GM12878 (cell line): ENCODE results near the gene ADCYAP1R1. TPM values are rescaled to one million over a fixed set of nuclear protein-coding genes. Genes with fewer than 3 reads are reported as not detected.

Experiments used
- ATAC-seq: fragments of 200-7000 bp; cut with Tn5 transposase; 3 replicates; pipeline ENCODE4 v1.9.1; 2020; ENCODE audit warnings: mild to moderate bottlenecking, moderate library complexity
- BruUV-seq: library from RNA; stranded (reverse); fragments of 400-500 nt; replicated peaks from 2 replicates; lab custom pipeline; 2021; lab: Mats Ljungman, UMichigan
- CTCF ChIA-PET: fragments of 300-600 bp; sonication (Branson Sonifier 250); formaldehyde crosslinking; extraction: SDS; loops from one replicate; lab custom pipeline; 2021; ENCODE audit warnings: inconsistent platforms; lab: Yijun Ruan, JAX
- POLR2A ChIA-PET: fragments of 350-600 bp; formaldehyde crosslinking; extraction: SDS; loops from one replicate; lab custom pipeline; 2021; ENCODE audit warnings: inconsistent platforms; lab: Charles Lee
- RAD21 ChIA-PET: fragments of 300-600 bp; sonication (Branson Sonifier 250); formaldehyde crosslinking; loops from one replicate; lab custom pipeline; 2023; ENCODE audit warnings: antibody characterized with exemption; ENCODE audit not compliant: unreplicated experiment; lab: Charles Lee
- SMC1A ChIA-PET: fragments of 300-600 bp; sonication (Branson Sonifier 250); formaldehyde crosslinking; loops from one replicate; lab custom pipeline; 2023; ENCODE audit not compliant: unreplicated experiment, uncharacterized antibody; lab: Charles Lee
- DNase-seq: peaks from one replicate; pipeline ENCODE4 v3.0.0-alpha.2; 2011; ENCODE audit warnings: low read depth, low spot score
- FAIRE-seq: peaks from 3 replicates; lab custom pipeline; 2011; peaks lifted over from hg19 to GRCh38; lab: Jason Lieb, UNC
- H2AFZ ChIP-seq: 2 replicates; pipeline ENCODE4 v1.6.0; 2011; ENCODE audit warnings: low read depth, low read length, control low read depth; ENCODE audit not compliant: control insufficient read depth
- H3K27ac ChIP-seq: 2 replicates; pipeline ENCODE4 v1.5.1; 2011; ENCODE audit warnings: control low read depth; ENCODE audit not compliant: control insufficient read depth, insufficient read depth
- H3K27me3 ChIP-seq, 2 experiments: replicated peaks in 1 of 2; 2 replicates each; pipeline versions ENCODE4 v1.6.0 to v1.6.1; 2011; ENCODE audit warnings: low read length in 1 of 2; ENCODE audit not compliant: control insufficient read depth in 2 of 2, insufficient read depth in 2 of 2
- H3K36me3 ChIP-seq, 2 experiments: 2 replicates each; pipeline ENCODE4 v1.5.1; 2011; ENCODE audit warnings: low read length in 1 of 2; ENCODE audit not compliant: control insufficient read depth in 2 of 2, insufficient read depth in 2 of 2
- H3K4me1 ChIP-seq: 2 replicates; pipeline ENCODE4 v1.6.1; 2011; ENCODE audit warnings: mild to moderate bottlenecking, low read length, moderate library complexity, mixed read lengths; ENCODE audit not compliant: control insufficient read depth, insufficient read depth
- H3K4me2 ChIP-seq: 2 replicates; pipeline ENCODE4 v1.6.0; 2011; ENCODE audit warnings: control low read depth; ENCODE audit not compliant: control insufficient read depth, insufficient read depth
- H3K4me3 ChIP-seq: fragments of 200-600 bp; sonication (generic); 2 replicates; pipeline ENCODE4 v1.5.1; 2016
- H3K79me2 ChIP-seq: 2 replicates; pipeline ENCODE4 v1.6.0; 2011; ENCODE audit warnings: low read length; ENCODE audit not compliant: control insufficient read depth, insufficient read depth
- H3K9ac ChIP-seq: 2 replicates; pipeline ENCODE4 v1.8.0; 2011; ENCODE audit warnings: low read length, control low read depth, mixed read lengths; ENCODE audit not compliant: control insufficient read depth, insufficient read depth
- H3K9me3 ChIP-seq: replicated peaks from 3 replicates; pipeline ENCODE4 v1.5.1; 2011; ENCODE audit warnings: mild to moderate bottlenecking, low read length; ENCODE audit not compliant: control insufficient read depth, insufficient read depth
- H4K20me1 ChIP-seq: 2 replicates; pipeline ENCODE4 v1.6.0; 2011; ENCODE audit not compliant: control insufficient read depth, insufficient read depth
- GATAD2B ChIP-seq: fragments of 450-650 bp; conservative IDR thresholded peaks from 2 replicates; pipeline ENCODE4 v1.6.1; 2017; ENCODE audit warnings: low read depth, mild to moderate bottlenecking, moderate library complexity
- HDAC2 ChIP-seq: fragments of 200-600 bp; sonication (generic); IDR thresholded peaks from 2 replicates; pipeline ENCODE4 v1.6.1; 2017
- POU2F2 ChIP-seq: IDR thresholded peaks from 3 replicates; pipeline ENCODE4 v1.6.1; 2011; ENCODE audit warnings: low read depth, mild to moderate bottlenecking, low read length, borderline replicate concordance
- RFX5 ChIP-seq: IDR thresholded peaks from 2 replicates; pipeline ENCODE4 v1.6.1; 2011; ENCODE audit warnings: low read depth, low read length, improper control_type of control experiment
- SMARCA5 ChIP-seq: fragments of 450-650 bp; IDR thresholded peaks from 2 replicates; pipeline ENCODE4 v1.6.1; 2017; ENCODE audit warnings: mild to moderate bottlenecking
- ZSCAN29 ChIP-seq: fragments of 450-650 bp; IDR thresholded peaks from 2 replicates; pipeline ENCODE4 v1.6.1; 2017; ENCODE audit warnings: mild to moderate bottlenecking, moderate library complexity
- WGBS: methylation state at CpG from one replicate; pipeline ENCODE4 v1.1.6; 2016; ENCODE audit warnings: low lambda C conversion rate; ENCODE audit not compliant: insufficient replicate concordance, insufficient coverage; ENCODE audit errors: missing lambda C conversion rate; 5-methylcytosine and 5-hydroxymethylcytosine counted together
- in situ Hi-C: fragments of 300-500 bp; cut with MboI; formaldehyde crosslinking; loops from 9 replicates; pipeline ENCODE4 v1.14.3; 2018; ENCODE audit warnings: mixed read lengths
- intact Hi-C: fragments of 100-400 bp; cut with micrococcal nuclease; formaldehyde crosslinking; loops from one replicate; pipeline ENCODE4 v1.14.2; 2022; ENCODE audit not compliant: unreplicated experiment
- polyA plus RNA-seq, 11 experiments: library from polyadenylated mRNA; depleted of rRNA in 4 of 11; unstranded in 6 of 11; stranded (reverse) in 5 of 11; fragments of >200 nt; fragmentation: Nextera tagmentation in 4 of 11; fragmentation: Illumina TruSeq in 1 of 11; extraction: Ambion mirVana in 4 of 11; extraction: Trizol in 1 of 11; gene quantifications; 1 replicate in 1 of 11; 2 replicates in 10 of 11; pipeline versions ENCODE4 v1.2.1 to v1.2.3, GENCODE V29; 2011 to 2016; ENCODE audit warnings: inconsistent platforms in 2 of 11, missing spikeins in 2 of 11, low read depth in 1 of 11
- total RNA-seq, 4 experiments: library from RNA; depleted of rRNA in 3 of 4; stranded (reverse); fragments of >200 nt in 3 of 4; fragmentation: Illumina TruSeq in 1 of 4; extraction: Trizol in 1 of 4; gene quantifications; 2 replicates each; pipeline versions ENCODE4 v1.2.1 to v1.2.3, GENCODE V29; 2013 to 2021
- TF ChIP-seq, protein P1 (sequence below): fragments of 450-650 bp; IDR thresholded peaks from 2 replicates; pipeline ENCODE4 v1.6.1; 2017; ENCODE audit warnings: mild to moderate bottlenecking, moderate library complexity
- TF ChIP-seq, protein P2 (sequence below), 3 experiments: IDR thresholded peaks in 2 of 3; conservative IDR thresholded peaks in 1 of 3; 2 replicates each; pipeline ENCODE4 v1.5.1; 2011; ENCODE audit warnings: low read depth in 3 of 3, low read length in 3 of 3, mild to moderate bottlenecking in 3 of 3, control low read depth in 2 of 3, moderate library complexity in 2 of 3, inconsistent platforms in 1 of 3, mixed read lengths in 1 of 3; ENCODE audit not compliant: control insufficient read depth in 2 of 3, insufficient read depth in 1 of 3; ENCODE audit errors: extremely low read depth in 1 of 3

ADCYAP1R1 gene
- total and polyA plus RNA-seq, 10 of the 15 experiments (the other 5 are each of a cell fraction or from before 2014, with no cell fraction given): not detected

DNA sequence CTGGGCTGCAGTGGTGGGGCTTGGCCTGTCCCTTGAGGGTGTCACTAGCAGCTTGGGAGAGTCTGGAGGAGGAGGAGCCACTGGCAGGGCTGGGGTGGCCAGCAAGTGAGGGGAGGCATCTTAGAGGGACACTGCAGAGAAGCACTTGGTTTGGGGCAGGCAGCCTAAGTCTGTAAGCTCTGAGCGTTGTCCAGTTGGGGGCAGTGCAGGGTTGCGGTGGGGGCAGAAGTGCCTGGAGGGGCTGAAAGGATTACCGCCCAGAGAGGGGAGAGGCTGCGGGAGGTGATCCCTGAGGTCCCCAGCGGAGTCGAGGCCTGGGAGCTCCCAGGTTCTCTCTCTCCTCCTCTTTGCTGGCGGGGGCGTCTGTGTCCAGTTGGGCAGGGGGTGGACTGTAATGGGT, 7.4 kb downstream of the ADCYAP1R1 start (continued):
- TF ChIP-seq HDAC2: no peak
- TF ChIP-seq, protein P1, sequence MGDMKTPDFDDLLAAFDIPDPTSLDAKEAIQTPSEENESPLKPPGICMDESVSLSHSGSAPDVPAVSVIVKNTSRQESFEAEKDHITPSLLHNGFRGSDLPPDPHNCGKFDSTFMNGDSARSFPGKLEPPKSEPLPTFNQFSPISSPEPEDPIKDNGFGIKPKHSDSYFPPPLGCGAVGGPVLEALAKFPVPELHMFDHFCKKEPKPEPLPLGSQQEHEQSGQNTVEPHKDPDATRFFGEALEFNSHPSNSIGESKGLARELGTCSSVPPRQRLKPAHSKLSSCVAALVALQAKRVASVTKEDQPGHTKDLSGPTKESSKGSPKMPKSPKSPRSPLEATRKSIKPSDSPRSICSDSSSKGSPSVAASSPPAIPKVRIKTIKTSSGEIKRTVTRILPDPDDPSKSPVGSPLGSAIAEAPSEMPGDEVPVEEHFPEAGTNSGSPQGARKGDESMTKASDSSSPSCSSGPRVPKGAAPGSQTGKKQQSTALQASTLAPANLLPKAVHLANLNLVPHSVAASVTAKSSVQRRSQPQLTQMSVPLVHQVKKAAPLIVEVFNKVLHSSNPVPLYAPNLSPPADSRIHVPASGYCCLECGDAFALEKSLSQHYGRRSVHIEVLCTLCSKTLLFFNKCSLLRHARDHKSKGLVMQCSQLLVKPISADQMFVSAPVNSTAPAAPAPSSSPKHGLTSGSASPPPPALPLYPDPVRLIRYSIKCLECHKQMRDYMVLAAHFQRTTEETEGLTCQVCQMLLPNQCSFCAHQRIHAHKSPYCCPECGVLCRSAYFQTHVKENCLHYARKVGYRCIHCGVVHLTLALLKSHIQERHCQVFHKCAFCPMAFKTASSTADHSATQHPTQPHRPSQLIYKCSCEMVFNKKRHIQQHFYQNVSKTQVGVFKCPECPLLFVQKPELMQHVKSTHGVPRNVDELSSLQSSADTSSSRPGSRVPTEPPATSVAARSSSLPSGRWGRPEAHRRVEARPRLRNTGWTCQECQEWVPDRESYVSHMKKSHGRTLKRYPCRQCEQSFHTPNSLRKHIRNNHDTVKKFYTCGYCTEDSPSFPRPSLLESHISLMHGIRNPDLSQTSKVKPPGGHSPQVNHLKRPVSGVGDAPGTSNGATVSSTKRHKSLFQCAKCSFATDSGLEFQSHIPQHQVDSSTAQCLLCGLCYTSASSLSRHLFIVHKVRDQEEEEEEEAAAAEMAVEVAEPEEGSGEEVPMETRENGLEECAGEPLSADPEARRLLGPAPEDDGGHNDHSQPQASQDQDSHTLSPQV: no peak
- TF ChIP-seq GATAD2B: no peak
- no peak for TF ChIP-seq ZSCAN29
- TF ChIP-seq, protein P2, sequence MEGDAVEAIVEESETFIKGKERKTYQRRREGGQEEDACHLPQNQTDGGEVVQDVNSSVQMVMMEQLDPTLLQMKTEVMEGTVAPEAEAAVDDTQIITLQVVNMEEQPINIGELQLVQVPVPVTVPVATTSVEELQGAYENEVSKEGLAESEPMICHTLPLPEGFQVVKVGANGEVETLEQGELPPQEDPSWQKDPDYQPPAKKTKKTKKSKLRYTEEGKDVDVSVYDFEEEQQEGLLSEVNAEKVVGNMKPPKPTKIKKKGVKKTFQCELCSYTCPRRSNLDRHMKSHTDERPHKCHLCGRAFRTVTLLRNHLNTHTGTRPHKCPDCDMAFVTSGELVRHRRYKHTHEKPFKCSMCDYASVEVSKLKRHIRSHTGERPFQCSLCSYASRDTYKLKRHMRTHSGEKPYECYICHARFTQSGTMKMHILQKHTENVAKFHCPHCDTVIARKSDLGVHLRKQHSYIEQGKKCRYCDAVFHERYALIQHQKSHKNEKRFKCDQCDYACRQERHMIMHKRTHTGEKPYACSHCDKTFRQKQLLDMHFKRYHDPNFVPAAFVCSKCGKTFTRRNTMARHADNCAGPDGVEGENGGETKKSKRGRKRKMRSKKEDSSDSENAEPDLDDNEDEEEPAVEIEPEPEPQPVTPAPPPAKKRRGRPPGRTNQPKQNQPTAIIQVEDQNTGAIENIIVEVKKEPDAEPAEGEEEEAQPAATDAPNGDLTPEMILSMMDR (IDR thresholded peaks at IDR 0.05 in 2 of 3, conservative IDR thresholded peaks at IDR 0.05 in 1 of 3; ENCODE audit: control insufficient read depth in 2 of 3, extremely low read depth in 1 of 3, insufficient read depth in 1 of 3, low read depth in 3 of 3, low read length in 3 of 3): no peak
- no peak for TF ChIP-seq SMARCA5
- TF ChIP-seq RFX5: no peak

DNA sequence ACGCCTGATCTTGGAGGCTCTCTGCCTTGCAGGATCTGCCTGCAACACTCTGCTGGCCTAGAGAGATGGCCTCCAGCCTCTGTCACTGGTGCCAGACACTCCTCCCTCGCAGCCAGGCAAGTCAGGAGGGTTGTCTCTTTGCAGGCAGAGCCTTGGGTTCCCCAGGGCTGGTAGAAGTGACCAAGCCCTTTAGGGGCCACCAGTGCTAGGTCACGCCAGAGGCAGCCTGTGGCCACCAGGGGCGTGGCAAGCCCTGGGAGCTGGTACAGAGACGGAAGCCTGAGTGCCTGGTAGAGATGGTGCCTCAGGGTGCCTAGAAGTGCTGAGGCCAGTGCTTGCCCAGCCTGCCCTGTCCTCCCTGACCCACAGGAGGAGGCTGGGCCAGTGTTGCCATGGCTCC, 9.1 kb downstream of the ADCYAP1R1 start:
- Histone ChIP-seq H3K4me1 (no peaks in the 10 kb centered on the region), H3K9me3 (no peaks in the 10 kb centered on the region)
- ChIA-PET POLR2A (interaction anchor here (0.6 kb wide), 1 partner anchor 234 kb away, joined by 4 read pairs; no protein-coding TSS in a partner anchor), CTCF (interaction anchor here (1.5 kb wide), 1 partner anchor 61 kb away, joined by 5 read pairs; no protein-coding TSS in a partner anchor)
- no peak for FAIRE-seq
- intact Hi-C loops: no loop called here
- no TSS peak for BruUV-seq
- TF ChIP-seq, protein P2 (IDR thresholded peaks at IDR 0.05 in 2 of 3, conservative IDR thresholded peaks at IDR 0.05 in 1 of 3; ENCODE audit: control insufficient read depth in 2 of 3, extremely low read depth in 1 of 3, insufficient read depth in 1 of 3, low read depth in 3 of 3, low read length in 3 of 3): peak in 1 of 3 experiments; percentile 20; a peak in 1 of 6 replicates
- no peak for TF ChIP-seq POU2F2
- TF ChIP-seq, all 136 proteins: peak for 1
- no peaks in the 10 kb centered on the region for H4K20me1 ChIP-seq
- in situ Hi-C loops: no loop called here
- RAD21 ChIA-PET: no interaction called here
- SMC1A ChIA-PET: no interaction called here
- H3K4me2 ChIP-seq: no peak overlapping the region
- no peak overlapping the region for H2AFZ ChIP-seq
- H3K79me2 ChIP-seq: no peaks in the 10 kb centered on the region
- H3K9ac ChIP-seq: no peak overlapping the region
- ATAC-seq (peak; percentile 72), DNase-seq (no peak)
- peaks cover 0 to 2% of the 10 kb centered on the region in 2 experiments; a peak in 1 of 4 replicates for H3K27me3 ChIP-seq
- H3K36me3 ChIP-seq: no peaks in the 10 kb centered on the region
- H3K27ac ChIP-seq: no peak overlapping the region
- no peak overlapping the region for H3K4me3 ChIP-seq
- 20% methylated on average over 5 of the region's 5 CpGs for WGBS
